Keratinocyte (primary cell): ENCODE measurements around the gene ELFN2. TPM values are rescaled to one million over a fixed set of nuclear protein-coding genes. Genes with fewer than 3 reads are reported as not detected.

Source experiments
- DNase-seq: peaks from one replicate; pipeline ENCODE4 v3.0.0-alpha.2; 2011; ENCODE audit warnings: low read depth, missing footprints, low spot score
- FAIRE-seq: peaks from 2 replicates; lab custom pipeline; 2011; peaks lifted over from hg19 to GRCh38; lab: Jason Lieb, UNC
- H2AFZ ChIP-seq: 2 replicates; pipeline ENCODE4 v1.6.0; 2012; ENCODE audit warnings: low read length, control low read depth, inconsistent platforms; ENCODE audit not compliant: control insufficient read depth
- H3K27ac ChIP-seq: 2 replicates; pipeline ENCODE4 v1.5.1; 2011; ENCODE audit warnings: low read length; ENCODE audit not compliant: control insufficient read depth, insufficient read depth
- H3K27me3 ChIP-seq: 3 replicates; pipeline ENCODE4 v1.6.0; 2011; ENCODE audit warnings: low read length; ENCODE audit not compliant: control insufficient read depth, insufficient read depth; ENCODE audit errors: extremely low read depth
- H3K36me3 ChIP-seq, 2 experiments: 2 replicates in 1 of 2; 3 replicates in 1 of 2; pipeline ENCODE4 v1.5.1; 2011; ENCODE audit warnings: low read length in 2 of 2, mild to moderate bottlenecking in 1 of 2; ENCODE audit not compliant: control insufficient read depth in 2 of 2, insufficient read depth in 2 of 2; ENCODE audit errors: extremely low read depth in 1 of 2
- H3K4me1 ChIP-seq: 3 replicates; pipeline ENCODE4 v1.5.1; 2011; ENCODE audit warnings: low read length; ENCODE audit not compliant: control insufficient read depth, insufficient read depth; ENCODE audit errors: extremely low read depth
- H3K4me2 ChIP-seq: 3 replicates; pipeline ENCODE4 v1.6.0; 2011; ENCODE audit warnings: low read depth, low read length; ENCODE audit not compliant: control insufficient read depth, insufficient read depth; ENCODE audit errors: extremely low read depth
- H3K4me3 ChIP-seq, 3 experiments: fragments of 200-600 bp in 1 of 3; sonication (generic) in 1 of 3; 2 replicates in 2 of 3; 3 replicates in 1 of 3; pipeline ENCODE4 v1.5.1; 2011 to 2016; ENCODE audit warnings: low read length in 3 of 3, mild to moderate bottlenecking in 3 of 3, control low read depth in 2 of 3, inconsistent platforms in 1 of 3, low read depth in 1 of 3, mixed read lengths in 1 of 3, mixed run types in 1 of 3, moderate library complexity in 1 of 3; ENCODE audit not compliant: control insufficient read depth in 2 of 3, insufficient read depth in 2 of 3; ENCODE audit errors: extremely low read depth in 1 of 3
- H3K79me2 ChIP-seq: 2 replicates; pipeline ENCODE4 v1.6.0; 2012; ENCODE audit warnings: low read length; ENCODE audit not compliant: control insufficient read depth, insufficient read depth
- H3K9ac ChIP-seq: 3 replicates; pipeline ENCODE4 v1.6.0; 2011; ENCODE audit warnings: low read length; ENCODE audit not compliant: control insufficient read depth, insufficient read depth; ENCODE audit errors: extremely low read depth
- H3K9me1 ChIP-seq: 3 replicates; pipeline ENCODE4 v1.6.0; 2011; ENCODE audit warnings: low read length; ENCODE audit not compliant: control insufficient read depth, insufficient read depth; ENCODE audit errors: extremely low read depth
- H3K9me3 ChIP-seq: 2 replicates; pipeline ENCODE4 v1.5.1; 2012; ENCODE audit warnings: low read depth, low read length; ENCODE audit not compliant: control insufficient read depth
- H4K20me1 ChIP-seq: 3 replicates; pipeline ENCODE4 v1.6.0; 2011; ENCODE audit warnings: low read length; ENCODE audit not compliant: control insufficient read depth, insufficient read depth; ENCODE audit errors: extremely low read depth
- EZH2 ChIP-seq: IDR thresholded peaks from one replicate; pipeline ENCODE4 v1.6.1; 2012; ENCODE audit warnings: inconsistent platforms, mild to moderate bottlenecking, low read length, moderate library complexity
- dilution Hi-C: fragments of 300-500 bp; cut with MboI; formaldehyde crosslinking; loops from one replicate; pipeline ENCODE4 v1.7.0; 2020; ENCODE audit warnings: low sequenced_read_pairs; ENCODE audit not compliant: extremely low pct_ligation_motif_present
- polyA plus RNA-seq, 5 experiments: library from polyadenylated mRNA; depleted of rRNA in 3 of 5; stranded (reverse) in 3 of 5; stranded (forward) in 1 of 5; unstranded in 1 of 5; fragments of >200 nt; gene quantifications; 1 replicate in 1 of 5; 2 replicates in 3 of 5; 3 replicates in 1 of 5; pipeline versions ENCODE4 v1.2.1 to v1.2.3, GENCODE V29; 2011 to 2012; ENCODE audit warnings: missing spikeins in 2 of 5, low read depth in 1 of 5, low replicate concordance in 1 of 5
- TF ChIP-seq, protein P1 (sequence below), 3 experiments: IDR thresholded peaks in 1 of 3; conservative IDR thresholded peaks in 1 of 3; optimal IDR thresholded peaks in 1 of 3; 2 replicates in 2 of 3; 3 replicates in 1 of 3; pipeline versions ENCODE3 to v1.5.1; 2011; ENCODE audit warnings: low read length in 3 of 3, mild to moderate bottlenecking in 3 of 3, moderate library complexity in 2 of 3, control low read depth in 1 of 3, inconsistent platforms in 1 of 3; ENCODE audit not compliant: insufficient read depth in 2 of 3; ENCODE audit errors: extremely low read depth in 1 of 3

The ELFN2 gene
- polyA plus RNA-seq, 1 donor (not counting 4 experiments of a cell fraction or from before 2014, with no cell fraction given): 0.13 TPM

GRCh38 chr22:37432708-37433054, 5.4 kb upstream of the ELFN2 start:
- dilution Hi-C loops: no loop called here
- no peaks in the 10 kb centered on the region for H3K9me1 ChIP-seq
- no peak for DNase-seq
- peaks cover 17% of the 10 kb centered on the region for H3K4me1 ChIP-seq
- H3K79me2 ChIP-seq: no peaks in the 10 kb centered on the region
- H3K27ac ChIP-seq: peak overlapping the region; percentile 86
- no peaks in the 10 kb centered on the region for H4K20me1 ChIP-seq
- H3K4me3 ChIP-seq: peak overlapping the region in 1 of 3 experiments; percentile 14
- FAIRE-seq: no peak
- no peak overlapping the region for H3K9ac ChIP-seq
- TF ChIP-seq EZH2: no peak
- TF ChIP-seq, protein P1, sequence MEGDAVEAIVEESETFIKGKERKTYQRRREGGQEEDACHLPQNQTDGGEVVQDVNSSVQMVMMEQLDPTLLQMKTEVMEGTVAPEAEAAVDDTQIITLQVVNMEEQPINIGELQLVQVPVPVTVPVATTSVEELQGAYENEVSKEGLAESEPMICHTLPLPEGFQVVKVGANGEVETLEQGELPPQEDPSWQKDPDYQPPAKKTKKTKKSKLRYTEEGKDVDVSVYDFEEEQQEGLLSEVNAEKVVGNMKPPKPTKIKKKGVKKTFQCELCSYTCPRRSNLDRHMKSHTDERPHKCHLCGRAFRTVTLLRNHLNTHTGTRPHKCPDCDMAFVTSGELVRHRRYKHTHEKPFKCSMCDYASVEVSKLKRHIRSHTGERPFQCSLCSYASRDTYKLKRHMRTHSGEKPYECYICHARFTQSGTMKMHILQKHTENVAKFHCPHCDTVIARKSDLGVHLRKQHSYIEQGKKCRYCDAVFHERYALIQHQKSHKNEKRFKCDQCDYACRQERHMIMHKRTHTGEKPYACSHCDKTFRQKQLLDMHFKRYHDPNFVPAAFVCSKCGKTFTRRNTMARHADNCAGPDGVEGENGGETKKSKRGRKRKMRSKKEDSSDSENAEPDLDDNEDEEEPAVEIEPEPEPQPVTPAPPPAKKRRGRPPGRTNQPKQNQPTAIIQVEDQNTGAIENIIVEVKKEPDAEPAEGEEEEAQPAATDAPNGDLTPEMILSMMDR (optimal IDR thresholded peaks at IDR 0.05 in 1 of 3, IDR thresholded peaks at IDR 0.05 in 1 of 3, conservative IDR thresholded peaks at IDR 0.05 in 1 of 3; ENCODE audit: extremely low read depth in 1 of 3, insufficient read depth in 2 of 3, low read length in 3 of 3): no peak
- no peak overlapping the region for H2AFZ ChIP-seq
- no peaks in the 10 kb centered on the region for H3K36me3 ChIP-seq
- peaks cover 18% of the 10 kb centered on the region for H3K9me3 ChIP-seq
- peaks cover 13% of the 10 kb centered on the region for H3K27me3 ChIP-seq
- no peak overlapping the region for H3K4me2 ChIP-seq

DNA sequence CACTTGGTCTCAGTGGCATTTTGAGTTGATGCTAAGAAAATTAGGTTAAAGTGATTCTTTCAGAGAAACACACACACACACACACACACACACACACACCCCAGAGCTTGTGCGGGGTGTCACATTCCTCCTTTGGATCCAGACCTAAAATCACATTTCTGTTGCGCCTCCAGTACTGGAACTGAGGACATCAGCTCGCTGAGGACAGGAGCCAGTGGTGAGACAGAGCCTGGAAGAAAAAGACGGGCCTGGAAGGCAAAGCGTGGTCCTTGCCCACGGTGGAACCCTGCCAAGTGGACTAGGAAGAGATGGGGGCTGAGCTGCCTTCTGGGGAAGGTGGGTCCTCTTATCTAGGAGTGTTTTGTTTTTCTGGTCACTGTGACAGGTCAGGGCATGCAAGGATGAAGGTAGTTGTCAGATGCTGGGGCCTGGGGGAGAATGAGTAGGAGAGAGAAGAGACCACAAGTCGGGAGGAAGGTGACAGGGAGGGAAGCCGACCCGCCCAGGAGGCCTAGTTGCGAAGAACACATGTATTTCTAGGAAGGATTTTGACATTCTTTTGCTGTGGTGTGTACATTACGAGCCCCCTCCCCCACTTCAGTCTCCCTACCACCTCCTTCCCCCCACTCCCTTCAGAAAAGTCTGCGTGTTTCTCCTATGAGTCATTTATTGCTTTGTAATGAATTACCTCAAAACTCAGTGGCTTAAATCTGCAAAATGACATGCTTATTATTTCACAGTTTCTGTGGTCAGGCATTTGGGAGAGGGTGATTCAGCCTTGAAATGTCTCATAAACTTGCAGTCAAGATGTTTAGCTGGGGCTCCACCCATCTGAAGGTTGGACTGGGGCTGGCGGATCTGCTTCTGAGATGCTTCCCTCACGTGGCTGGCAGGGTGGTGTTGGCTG, 4.8 kb upstream of the ELFN2 start:
- FAIRE-seq (peak; percentile 96), DNase-seq (peak; percentile 99)
- H3K4me2 ChIP-seq: peak overlapping the region; percentile 49
- H3K9ac ChIP-seq: peak overlapping the region; percentile 23
- peaks cover 15% of the 10 kb centered on the region for H3K27me3 ChIP-seq
- H3K4me1 ChIP-seq: peaks cover 17% of the 10 kb centered on the region
- no peak overlapping the region for H2AFZ ChIP-seq
- H3K9me3 ChIP-seq: peaks cover 18% of the 10 kb centered on the region
- dilution Hi-C loops: no loop called here
- TF ChIP-seq, protein P1 (optimal IDR thresholded peaks at IDR 0.05 in 1 of 3, IDR thresholded peaks at IDR 0.05 in 1 of 3, conservative IDR thresholded peaks at IDR 0.05 in 1 of 3; ENCODE audit: extremely low read depth in 1 of 3, insufficient read depth in 2 of 3, low read length in 3 of 3): no peak
- no peak overlapping the region for H3K4me3 ChIP-seq
- no peaks in the 10 kb centered on the region for H3K9me1 ChIP-seq
- H3K79me2 ChIP-seq: no peaks in the 10 kb centered on the region
- no peaks in the 10 kb centered on the region for H4K20me1 ChIP-seq
- H3K27ac ChIP-seq: peak overlapping the region; percentile 86
- H3K36me3 ChIP-seq: no peaks in the 10 kb centered on the region
